ENCODE data around the gene DHDH.

Gene DHDH

GRCh38 chr19:48950830-48951519 lies 17.5 kb downstream of the DHDH start:
- no peak for DNase-seq (ENCODE audit: low read depth in 2 of 2)
- no peak overlapping the region for H3K4me3 ChIP-seq (replicated peaks in 1 of 2; ENCODE audit: low read depth in 2 of 2, low read length in 2 of 2)
- no peak for TF ChIP-seq CTCF (IDR thresholded peaks at IDR 0.05; ENCODE audit: low read depth, low read length)

- TF ChIP-seq CTCF (IDR thresholded peaks at IDR 0.05; ENCODE audit: low read depth, low read length), result no peak
Observed at GRCh38 chr19:48953141-48953540, 19.6 kb downstream of the DHDH start.

GRCh38 chr19:48953990-48954594 lies 20.6 kb downstream of the DHDH start:
- TF ChIP-seq CTCF (IDR thresholded peaks at IDR 0.05; ENCODE audit: low read depth, low read length), result no peak
- DNase-seq (ENCODE audit: low read depth in 2 of 2), result no peak
- H3K4me3 ChIP-seq (replicated peaks in 1 of 2; ENCODE audit: low read depth in 2 of 2, low read length in 2 of 2), result peak overlapping the region; percentile 25 to 97

More at GRCh38 chr19:48953141-48953540, 19.6 kb downstream of the DHDH start:
- no peak for DNase-seq (ENCODE audit: low read depth in 2 of 2)
- no peak overlapping the region for H3K4me3 ChIP-seq (replicated peaks in 1 of 2; ENCODE audit: low read depth in 2 of 2, low read length in 2 of 2)

- TF ChIP-seq CTCF (IDR thresholded peaks at IDR 0.05; ENCODE audit: low read depth, low read length), result no peak
- peak; percentile 97 for DNase-seq (ENCODE audit: low read depth in 2 of 2)
Observed at GRCh38 chr19:48954595-48955307, 21.3 kb downstream of the DHDH start, which contains the start of gene BAX. TSS of gene BAX (plus strand) at chr19:48954875. CDS start at chr19:48954929, 54 bp downstream.

GRCh38 chr19:48955308-48955958 lies 21.9 kb downstream of the DHDH start:
- peak overlapping the region; percentile 97 for H3K4me3 ChIP-seq (replicated peaks in 1 of 2; ENCODE audit: low read depth in 2 of 2, low read length in 2 of 2)
- no peak for TF ChIP-seq CTCF (IDR thresholded peaks at IDR 0.05; ENCODE audit: low read depth, low read length)
- no peak for DNase-seq (ENCODE audit: low read depth in 2 of 2)

More at GRCh38 chr19:48954595-48955307, 21.3 kb downstream of the DHDH start, which contains the start of gene BAX:
- peak within 1 kb of the TSS; percentile 97 for H3K4me3 ChIP-seq (replicated peaks in 1 of 2; ENCODE audit: low read depth in 2 of 2, low read length in 2 of 2)

- no peak for DNase-seq (ENCODE audit: low read depth in 2 of 2)
- no peak overlapping the region for H3K4me3 ChIP-seq (replicated peaks in 1 of 2; ENCODE audit: low read depth in 2 of 2, low read length in 2 of 2)
- no peak for TF ChIP-seq CTCF (IDR thresholded peaks at IDR 0.05; ENCODE audit: low read depth, low read length)
Observed at GRCh38 chr19:48958006-48958405, 24.5 kb downstream of the DHDH start.

Data from cardiac fibroblast (primary cell).